NCI-H1105 treated with DMSO at 0.1 percent for 48 hours (cell line): ENCODE data around the gene CIAPIN1.
"Not testable (repeated sequence)": the region's sequence is repeated elsewhere in the genome, so short reads cannot be mapped to it uniquely, and the experiment has no call there.

Experiments
- DNase-seq: peaks from one replicate; lab custom pipeline; 2025; lab: John Stamatoyannopoulos, UW

Gene CIAPIN1

DNA sequence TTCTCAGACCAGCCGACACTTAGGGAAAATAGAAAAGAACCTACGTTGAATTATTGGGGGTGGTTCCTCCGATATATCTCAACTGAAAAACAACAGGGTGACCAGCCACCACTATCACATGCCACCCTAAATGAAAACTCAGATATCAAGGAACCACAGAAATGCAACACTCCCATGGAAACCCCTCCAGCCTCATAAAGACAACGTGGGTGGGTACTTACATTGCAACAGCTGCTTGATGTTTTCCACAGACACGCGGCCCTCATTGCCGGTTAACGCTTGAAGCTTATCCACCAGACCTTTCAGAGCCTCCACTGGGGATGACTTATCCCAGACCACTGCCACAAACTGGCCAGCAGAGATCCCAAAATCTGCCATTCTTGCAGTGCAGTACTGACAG lies 6.6 kb downstream of the CIAPIN1 start:
- DNase-seq: not testable (repeated sequence)

DNA sequence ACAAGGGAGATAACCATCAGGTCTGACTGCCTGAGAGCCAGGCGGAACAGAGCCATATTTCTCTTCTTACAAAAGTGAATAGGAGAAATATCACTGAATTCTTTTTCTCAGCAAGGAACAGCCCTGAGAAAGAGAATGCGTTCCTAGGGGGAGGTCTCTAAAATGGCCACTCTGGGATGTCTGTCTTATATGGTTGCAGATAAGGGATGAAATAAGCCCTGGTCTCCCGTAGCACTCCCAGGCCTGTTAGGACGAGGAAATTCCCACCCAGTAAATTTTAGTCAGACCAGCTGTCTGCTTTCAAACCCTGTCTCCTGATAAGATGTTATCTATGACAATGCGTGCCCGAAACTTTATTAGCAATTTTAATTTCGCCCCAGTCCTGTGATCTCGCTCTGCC lies 7.2 kb downstream of the CIAPIN1 start:
- DNase-seq: not testable (repeated sequence)

GRCh38 chr16:57435838-57436237 lies 11.3 kb downstream of the CIAPIN1 start:
- no peak for DNase-seq

GRCh38 chr16:57434003-57434402 lies 13.2 kb downstream of the CIAPIN1 start:
- no peak for DNase-seq

- DNase-seq: no peak
Observed at GRCh38 chr16:57432989-57433388, 14.2 kb downstream of the CIAPIN1 start.

GRCh38 chr16:57432505-57432904 lies 14.7 kb downstream of the CIAPIN1 start:
- DNase-seq: no peak

GRCh38 chr16:57430955-57431354 lies 16.2 kb downstream of the CIAPIN1 start:
- DNase-seq: no peak

- DNase-seq: no peak
Observed at GRCh38 chr16:57427824-57428223, 19.4 kb downstream of the CIAPIN1 start.

- DNase-seq: no peak
Observed at GRCh38 chr16:57427307-57427706, 19.9 kb downstream of the CIAPIN1 start.

- no peak for DNase-seq
Observed at GRCh38 chr16:57426356-57426755, 20.8 kb downstream of the CIAPIN1 start.

DNA sequence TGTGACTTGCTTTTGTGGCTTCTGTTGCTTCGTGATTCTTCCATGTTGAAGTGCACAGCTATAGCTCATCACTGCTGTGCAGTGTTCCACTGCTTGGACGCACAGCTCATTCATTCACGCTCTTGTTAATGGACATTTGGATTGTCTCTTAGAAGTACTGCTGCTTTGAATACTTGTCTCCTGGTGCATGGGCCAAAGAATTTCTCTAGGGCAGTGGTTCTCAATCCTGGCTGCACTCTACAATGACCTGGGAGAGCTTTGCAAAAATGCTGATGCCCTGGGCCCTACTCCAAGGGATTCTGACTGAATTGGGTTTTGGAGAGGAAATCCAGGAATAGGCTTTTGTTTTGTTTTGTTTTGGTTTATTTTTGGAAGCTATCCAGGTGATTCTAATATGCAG lies 22.6 kb downstream of the CIAPIN1 start:
- no peak for DNase-seq

DNA sequence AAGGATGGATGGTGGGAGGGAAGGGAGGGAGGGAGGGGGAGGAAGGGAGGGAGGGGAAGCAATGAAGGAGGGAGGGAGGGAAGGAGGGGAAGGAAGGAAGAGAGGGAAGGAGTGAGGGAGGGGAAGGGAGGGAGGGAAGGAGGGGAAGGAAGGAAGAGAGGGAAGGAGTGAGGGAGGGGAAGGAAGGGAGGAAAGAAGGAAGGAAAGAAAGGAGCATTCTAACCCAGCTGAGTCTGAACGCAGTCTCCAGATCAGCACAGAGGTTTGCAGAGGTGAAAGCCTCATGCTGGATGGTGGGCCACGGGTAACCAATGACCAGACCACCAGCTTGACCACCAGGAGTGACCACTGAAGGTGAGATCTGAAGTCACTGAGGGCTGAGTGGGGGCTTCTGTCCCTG lies 24.0 kb downstream of the CIAPIN1 start:
- no peak for DNase-seq

DNA sequence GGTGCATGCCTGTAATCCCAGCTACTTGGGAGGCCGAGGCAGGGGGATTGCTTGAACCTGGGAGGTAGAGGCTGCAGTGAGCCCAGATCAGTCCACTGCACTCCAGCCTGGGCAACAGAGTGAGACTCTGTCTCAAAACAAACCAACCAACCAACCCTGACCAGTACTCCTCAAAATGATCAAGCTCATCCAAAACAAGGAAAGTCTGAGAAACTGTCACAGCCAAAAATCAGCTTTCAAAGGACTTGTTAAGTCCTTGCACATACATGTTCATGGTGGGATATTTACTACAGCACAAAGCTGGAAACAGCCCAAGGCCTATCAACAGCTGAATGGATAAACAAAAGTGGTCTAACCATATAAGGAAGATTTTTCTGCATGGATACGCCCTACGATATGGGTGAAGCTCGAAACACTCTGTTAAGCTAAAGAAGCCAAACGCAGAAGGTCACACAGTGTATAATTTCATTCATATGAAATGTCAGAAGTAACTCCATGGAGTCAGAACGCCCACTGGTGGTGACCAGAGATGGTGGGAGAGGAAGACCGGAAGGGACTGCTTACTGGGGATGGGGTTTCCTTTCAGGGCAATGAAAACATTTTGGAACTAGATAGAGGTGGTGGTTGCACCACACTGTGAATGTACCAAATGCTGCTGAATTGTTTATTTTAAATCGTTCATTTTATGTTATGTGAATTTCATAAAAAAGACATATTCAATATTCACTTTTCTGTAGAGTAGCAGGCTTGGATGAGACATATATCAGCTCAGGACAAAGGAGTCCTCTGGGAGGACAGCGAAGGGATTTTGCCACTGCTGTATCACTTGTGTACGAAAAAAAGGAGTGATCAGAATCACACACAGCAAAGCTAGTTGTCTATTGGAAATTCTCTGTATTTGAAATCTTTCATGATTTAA lies 24.9 kb downstream of the CIAPIN1 start:
- peak; percentile 13 for DNase-seq

DNA sequence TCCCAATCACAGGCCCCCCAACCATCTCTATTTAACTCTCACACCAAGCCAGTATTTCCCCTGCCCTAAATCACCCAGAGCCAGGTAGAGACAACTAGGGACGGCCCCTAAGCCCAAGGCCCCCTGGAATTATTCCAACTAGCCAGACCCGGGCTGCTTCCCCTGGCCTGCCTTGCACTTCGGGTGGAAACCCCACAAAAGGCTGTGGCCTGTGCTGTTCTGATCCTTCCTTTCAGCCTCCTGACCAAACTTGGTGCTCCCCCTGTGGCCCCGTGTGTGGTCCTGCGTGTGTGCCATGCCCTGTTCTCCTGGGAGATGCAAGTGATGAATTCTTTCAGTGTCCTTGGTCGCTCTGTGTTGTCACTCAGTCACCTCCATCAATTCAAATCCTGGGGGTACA lies 27.7 kb downstream of the CIAPIN1 start:
- no peak for DNase-seq

DNA sequence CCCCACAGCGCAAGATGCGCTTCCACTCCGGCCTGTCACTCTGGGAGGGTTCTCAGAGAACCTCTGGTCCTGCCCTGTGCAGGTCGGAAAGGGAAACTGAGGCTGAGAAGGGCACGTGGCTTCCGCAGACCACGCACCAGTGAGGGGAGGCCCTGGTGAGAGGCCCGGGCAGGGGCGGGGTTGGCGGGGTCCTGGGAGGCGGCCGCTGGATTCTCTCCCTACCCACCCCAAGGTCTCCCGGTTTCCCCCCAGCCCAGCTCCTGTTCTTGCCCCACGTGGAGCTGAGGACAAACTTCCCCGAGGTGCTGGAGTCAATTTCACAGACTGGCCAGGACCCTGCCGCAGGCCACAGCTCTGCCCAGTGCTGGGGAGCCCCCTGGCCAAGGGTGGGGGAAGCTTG lies 31.1 kb downstream of the CIAPIN1 start:
- no peak for DNase-seq

- no peak for DNase-seq
Observed at GRCh38 chr16:57413733-57414132, 33.5 kb downstream of the CIAPIN1 start.

DNA sequence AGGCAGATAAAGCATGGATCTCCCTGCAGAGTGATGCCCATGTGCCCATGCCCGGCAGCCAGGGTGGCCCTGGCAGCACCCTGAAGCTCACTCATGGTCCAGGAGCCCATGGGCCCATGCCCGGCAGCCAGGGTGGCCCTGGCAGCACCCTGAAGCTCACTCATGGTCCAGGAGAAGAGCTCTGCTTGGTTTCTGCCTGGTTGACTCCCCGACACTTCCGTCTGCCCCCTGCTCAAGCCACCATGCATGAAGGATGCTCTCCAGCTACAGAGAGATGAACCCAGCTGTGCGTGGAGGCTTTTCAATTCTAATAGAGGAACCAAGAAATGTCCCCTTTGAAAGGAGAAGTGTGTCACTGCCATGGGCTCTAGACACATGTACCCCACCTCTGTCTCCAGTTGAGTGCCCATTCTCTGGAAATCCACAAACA lies 33.9 kb downstream of the CIAPIN1 start:
- DNase-seq: no peak

DNA sequence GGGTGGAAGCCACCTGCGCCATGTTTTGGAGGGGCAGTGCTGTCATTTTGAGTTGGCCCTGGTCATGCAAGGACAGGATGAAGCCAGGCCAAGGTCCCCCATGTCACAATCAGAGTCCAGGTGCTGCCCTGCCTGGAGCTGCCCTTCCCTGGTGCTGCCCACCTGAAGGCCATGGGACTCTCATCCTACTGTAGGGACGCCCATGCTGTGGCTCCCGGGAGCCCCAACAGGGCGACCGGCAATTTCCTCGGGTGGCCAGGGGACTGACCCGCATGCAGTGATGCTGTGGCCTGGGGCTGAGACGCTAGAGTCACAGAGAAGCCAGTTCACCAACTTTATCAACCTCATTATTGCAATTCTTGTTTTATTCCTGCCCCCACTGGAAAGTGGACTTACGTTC lies 34.6 kb downstream of the CIAPIN1 start:
- DNase-seq: no peak

DNA sequence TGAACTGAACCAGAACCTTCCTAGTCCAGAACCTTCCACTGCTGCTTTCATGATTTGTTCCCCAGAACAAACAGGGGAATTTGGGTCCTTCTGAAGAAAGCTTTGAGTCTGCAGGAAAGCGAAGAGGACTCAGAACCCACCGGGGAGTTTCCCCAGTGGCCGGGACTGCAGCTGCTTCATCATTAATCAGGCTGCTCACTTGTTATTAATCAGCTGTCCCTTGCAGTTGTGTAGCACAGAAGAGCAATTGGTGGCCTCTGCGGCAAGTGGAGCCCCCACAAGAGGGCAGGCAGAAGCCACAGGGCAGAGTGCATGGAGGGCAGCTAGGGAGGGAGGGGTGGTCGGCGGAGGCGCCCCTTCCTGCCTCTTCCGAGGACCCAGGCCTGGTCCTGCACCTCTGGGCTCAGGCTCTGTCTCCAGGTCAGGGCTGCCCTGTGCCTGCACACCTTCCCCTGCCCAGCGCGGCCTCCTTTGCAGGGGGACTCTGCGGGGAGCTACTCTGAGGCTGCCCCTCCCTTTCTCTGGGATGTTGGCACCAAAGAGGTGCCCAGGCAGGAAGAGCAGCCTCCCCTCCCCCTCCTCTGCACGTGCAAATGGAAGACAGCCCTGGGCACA lies 35.7 kb downstream of the CIAPIN1 start:
- no peak for DNase-seq

- no peak for DNase-seq
Observed at GRCh38 chr16:57409870-57410587, 37.2 kb downstream of the CIAPIN1 start.

DNA sequence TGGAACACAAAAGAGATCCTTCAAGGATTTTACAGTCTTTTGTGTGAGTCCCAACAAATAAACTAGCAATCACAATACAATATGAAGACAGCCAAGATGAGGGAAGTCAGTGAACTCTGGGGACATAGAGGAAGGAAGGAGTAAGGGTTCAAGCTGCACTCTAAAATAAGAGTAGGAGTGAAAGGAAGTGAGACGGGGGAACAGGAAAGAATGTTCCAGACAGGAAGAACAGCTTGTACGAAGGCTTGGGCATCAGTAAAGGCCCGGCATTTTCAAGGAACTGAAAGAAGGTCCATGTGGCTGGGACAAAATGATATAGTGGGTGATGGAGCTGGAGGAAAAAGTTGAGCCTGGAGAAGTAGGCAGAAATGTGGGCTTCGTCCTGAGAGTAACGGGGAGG lies 38.1 kb downstream of the CIAPIN1 start:
- DNase-seq: no peak

GRCh38 chr16:57407521-57408353 lies 39.4 kb downstream of the CIAPIN1 start:
- no peak for DNase-seq
